Measurements from ENCODE around the gene DCC.

Gene DCC

GRCh38 chr18:52391810-52392559 lies 52.0 kb downstream of the DCC start:
- no peak overlapping the region for H3K4me3 ChIP-seq (ENCODE audit: low read length)
- TF ChIP-seq CTCF (IDR thresholded peaks at IDR 0.05; ENCODE audit: insufficient read depth, low read depth, low read length, missing control alignments), result no peak
- DNase-seq (ENCODE audit: low read depth), result no peak

- no peak for DNase-seq (ENCODE audit: low read depth)
- no peak overlapping the region for H3K4me3 ChIP-seq (ENCODE audit: low read length)
- TF ChIP-seq CTCF (IDR thresholded peaks at IDR 0.05; ENCODE audit: insufficient read depth, low read depth, low read length, missing control alignments), result no peak
Measured at GRCh38 chr18:52394602-52395001, 54.6 kb downstream of the DCC start.

- no peak for DNase-seq (ENCODE audit: low read depth)
- no peak for TF ChIP-seq CTCF (IDR thresholded peaks at IDR 0.05; ENCODE audit: insufficient read depth, low read depth, low read length, missing control alignments)
- no peak overlapping the region for H3K4me3 ChIP-seq (ENCODE audit: low read length)
Measured at GRCh38 chr18:52395146-52395852, 55.3 kb downstream of the DCC start.

- H3K4me3 ChIP-seq (ENCODE audit: low read length), result no peak overlapping the region
- no peak for TF ChIP-seq CTCF (IDR thresholded peaks at IDR 0.05; ENCODE audit: insufficient read depth, low read depth, low read length, missing control alignments)
- no peak for DNase-seq (ENCODE audit: low read depth)
Measured at GRCh38 chr18:52401236-52401635, 61.2 kb downstream of the DCC start.

- peak; percentile 4 for DNase-seq (ENCODE audit: low read depth)
- no peak overlapping the region for H3K4me3 ChIP-seq (ENCODE audit: low read length)
Measured at GRCh38 chr18:52402814-52403213, 62.8 kb downstream of the DCC start.

GRCh38 chr18:52403291-52404021 lies 63.5 kb downstream of the DCC start:
- TF ChIP-seq CTCF (IDR thresholded peaks at IDR 0.05; ENCODE audit: insufficient read depth, low read depth, low read length, missing control alignments), result no peak
- no peak overlapping the region for H3K4me3 ChIP-seq (ENCODE audit: low read length)
- DNase-seq (ENCODE audit: low read depth), result no peak

More at GRCh38 chr18:52402814-52403213, 62.8 kb downstream of the DCC start:
- no peak for TF ChIP-seq CTCF (IDR thresholded peaks at IDR 0.05; ENCODE audit: insufficient read depth, low read depth, low read length, missing control alignments)
